HUDEP-2 (cell line): ENCODE data around the gene GCNT1.
"Not testable (repeated sequence)": the region's sequence is repeated elsewhere in the genome, so short reads cannot be mapped to it uniquely, and the experiment has no call there.

ENCODE experiments used
- DNase-seq, 76 experiments: peaks; one replicate each; lab custom pipeline; 2025; ENCODE audit not compliant: unreplicated experiment in 76 of 76; lab: John Stamatoyannopoulos, UW

GCNT1 gene

GRCh38 chr9:76530458-76531110 is 71.6 kb downstream of the GCNT1 start:
- no peak for DNase-seq

GRCh38 chr9:76531231-76531780 is 72.3 kb downstream of the GCNT1 start:
- DNase-seq, result no peak

- not testable (repeated sequence) for DNase-seq
These were observed 73.9 kb downstream of the GCNT1 start for GRCh38 chr9:76532877-76533276.

GRCh38 chr9:76534026-76534425 is 75.0 kb downstream of the GCNT1 start:
- DNase-seq, result no peak

GRCh38 chr9:76537150-76537646 is 78.2 kb downstream of the GCNT1 start:
- no peak for DNase-seq

GRCh38 chr9:76539180-76539579 is 80.2 kb downstream of the GCNT1 start:
- no peak for DNase-seq

- no peak for DNase-seq
These were observed 83.4 kb downstream of the GCNT1 start for GRCh38 chr9:76542360-76542759.

GRCh38 chr9:76545191-76545590 is 86.2 kb downstream of the GCNT1 start:
- no peak for DNase-seq

GRCh38 chr9:76552181-76552580 is 93.2 kb downstream of the GCNT1 start:
- DNase-seq, result no peak

- DNase-seq, result no peak
These were observed 93.9 kb downstream of the GCNT1 start for GRCh38 chr9:76552751-76553455.

GRCh38 chr9:76553680-76554079 is 94.7 kb downstream of the GCNT1 start:
- no peak for DNase-seq
